A549 (cell line): ENCODE results near the gene SYNPO2. TPM values are rescaled to one million over a fixed set of nuclear protein-coding genes. Genes with fewer than 3 reads are reported as not detected.

ENCODE experiments used
- ATAC-seq, 2 experiments: fragments of 200-7000 bp in 1 of 2; fragments of >200 bp in 1 of 2; cut with Nextera tagmentation in 1 of 2; cut with Tn5 transposase in 1 of 2; 3 replicates each; pipeline versions ENCODE4 v1.8.0 to v1.9.1; 2018 to 2020; ENCODE audit warnings: mild to moderate bottlenecking in 1 of 2, moderate library complexity in 1 of 2
- CTCF ChIA-PET: fragments of 300-600 bp; sonication (Branson Sonifier 250); formaldehyde crosslinking; extraction: SDS; loops from one replicate; lab custom pipeline; 2021; ENCODE audit warnings: antibody characterized with exemption, inconsistent platforms; lab: Yijun Ruan, JAX
- POLR2A ChIA-PET: fragments of 350-600 bp; formaldehyde crosslinking; extraction: SDS; loops from one replicate; lab custom pipeline; 2021; ENCODE audit warnings: antibody characterized with exemption, inconsistent platforms; lab: Yijun Ruan, JAX
- DNase-seq, 2 experiments: peaks; one replicate each; pipeline versions ENCODE4 v3.0.0 to v3.0.0-alpha.2; 2011 to 2016; ENCODE audit warnings: low read depth in 1 of 2, low spot score in 1 of 2
- FAIRE-seq: peaks from 2 replicates; lab custom pipeline; 2011; peaks lifted over from hg19 to GRCh38; lab: Jason Lieb, UNC
- H3K27ac ChIP-seq, 2 experiments: fragments of >200 bp; sonication (Bioruptor Twin); formaldehyde crosslinking; 3 replicates each; pipeline ENCODE4 v1.5.1; 2016 to 2017
- H3K4me1 ChIP-seq: fragments of >200 bp; sonication (Bioruptor Twin); formaldehyde crosslinking; 3 replicates; pipeline ENCODE4 v1.6.1; 2016
- H3K4me2 ChIP-seq: fragments of >200 bp; sonication (Bioruptor Twin); formaldehyde crosslinking; 3 replicates; pipeline ENCODE4 v1.6.1; 2016
- H3K4me3 ChIP-seq: fragments of >200 bp; sonication (Bioruptor Twin); formaldehyde crosslinking; 3 replicates; pipeline ENCODE4 v1.5.1; 2016
- H3K9me3 ChIP-seq: fragments of >200 bp; sonication (Bioruptor Twin); formaldehyde crosslinking; 3 replicates; pipeline ENCODE4 v1.6.1; 2016
- BCL3 ChIP-seq: fragments of >200 bp; sonication (Bioruptor Twin); formaldehyde crosslinking; IDR thresholded peaks from 3 replicates; pipeline ENCODE4 v1.6.1; 2016
- BHLHE40 ChIP-seq: IDR thresholded peaks from 2 replicates; pipeline ENCODE4 v1.6.1; 2012; ENCODE audit warnings: low read depth, low read length, inconsistent platforms
- CBX8 ChIP-seq: fragments of 200-600 bp; sonication (generic); IDR thresholded peaks from 2 replicates; pipeline ENCODE4 v1.6.1; 2016
- GATA3 ChIP-seq: IDR thresholded peaks from 2 replicates; pipeline ENCODE4 v1.6.1; 2012; ENCODE audit warnings: borderline replicate concordance
- HDAC2 ChIP-seq: fragments of 200-600 bp; sonication (generic); IDR thresholded peaks from 2 replicates; pipeline ENCODE4 v1.6.1; 2016
- HES2 ChIP-seq: fragments of >200 bp; sonication (Bioruptor Twin); formaldehyde crosslinking; IDR thresholded peaks from 2 replicates; pipeline ENCODE4 v1.6.1; 2016
- HOXB13 ChIP-seq: fragments of 250-450 bp; sonication (Bioruptor Pico); IDR thresholded peaks from 2 replicates; pipeline ENCODE4 v1.5.0; 2020; ENCODE audit warnings: low read depth, mild to moderate bottlenecking, moderate library complexity
- HOXB5 ChIP-seq: fragments of 250-450 bp; sonication (Bioruptor Pico); IDR thresholded peaks from 2 replicates; pipeline ENCODE4 v1.5.0; 2020; ENCODE audit warnings: mild to moderate bottlenecking, moderate library complexity
- JUN ChIP-seq, 2 experiments: fragments of >200 bp; sonication (Bioruptor Twin); formaldehyde crosslinking; IDR thresholded peaks; 2 replicates in 1 of 2; 3 replicates in 1 of 2; pipeline ENCODE4 v1.6.1; 2016 to 2017
- KDM1A ChIP-seq: fragments of 200-600 bp; sonication (generic); IDR thresholded peaks from 2 replicates; pipeline ENCODE4 v1.6.1; 2016; ENCODE audit warnings: low read depth, mild to moderate bottlenecking
- MYC ChIP-seq: IDR thresholded peaks from 2 replicates; pipeline ENCODE4 v1.6.1; 2012; ENCODE audit warnings: mild to moderate bottlenecking, inconsistent platforms, low read length, improper control_type of control experiment, borderline replicate concordance
- NFE2L2 ChIP-seq: fragments of 150-350 bp; conservative IDR thresholded peaks from 2 replicates; pipeline ENCODE4 v1.6.1; 2014; ENCODE audit warnings: low read length
- NPAS2 ChIP-seq: fragments of 250-450 bp; sonication (Bioruptor Pico); IDR thresholded peaks from 2 replicates; pipeline ENCODE4 v1.8.0; 2022; ENCODE audit warnings: mild to moderate bottlenecking, moderate library complexity, borderline replicate concordance
- PBX3 ChIP-seq: IDR thresholded peaks from 2 replicates; pipeline ENCODE4 v1.6.1; 2012
- PHF8 ChIP-seq: fragments of 200-600 bp; sonication (generic); IDR thresholded peaks from 2 replicates; pipeline ENCODE4 v1.6.1; 2016; ENCODE audit warnings: low read depth, mild to moderate bottlenecking, antibody characterized with exemption, moderate library complexity, borderline replicate concordance
- POLR2AphosphoS2 ChIP-seq: conservative IDR thresholded peaks from 2 replicates; pipeline ENCODE4 v1.6.1; 2012; ENCODE audit warnings: low read length, improper control_type of control experiment, inconsistent platforms
- RARB ChIP-seq: fragments of 250-450 bp; sonication (Bioruptor Pico); IDR thresholded peaks from 2 replicates; pipeline ENCODE4 v1.8.0; 2021; ENCODE audit warnings: mild to moderate bottlenecking, moderate library complexity
- REST ChIP-seq: fragments of 200-600 bp; sonication (generic); IDR thresholded peaks from 2 replicates; pipeline ENCODE4 v1.6.1; 2016; ENCODE audit warnings: antibody characterized with exemption, mild to moderate bottlenecking, moderate library complexity
- RNF2 ChIP-seq: fragments of 200-600 bp; sonication (generic); IDR thresholded peaks from 2 replicates; pipeline ENCODE4 v1.6.1; 2016; ENCODE audit warnings: low read depth, mild to moderate bottlenecking, antibody characterized with exemption, moderate library complexity, borderline replicate concordance
- SMC3 ChIP-seq: fragments of >200 bp; sonication (Bioruptor Twin); formaldehyde crosslinking; IDR thresholded peaks from 3 replicates; pipeline ENCODE4 v1.6.1; 2018; ENCODE audit warnings: inconsistent platforms
- ZC3H11A ChIP-seq: fragments of 450-650 bp; IDR thresholded peaks from 2 replicates; pipeline ENCODE4 v1.6.1; 2014; ENCODE audit warnings: antibody characterized with exemption, mild to moderate bottlenecking
- ZFP36 ChIP-seq: fragments of 450-650 bp; IDR thresholded peaks from 2 replicates; pipeline ENCODE4 v1.6.1; 2014; ENCODE audit warnings: borderline replicate concordance; ENCODE audit not compliant: partially characterized antibody
- WGBS: methylation state at CpG from one replicate; pipeline ENCODE4 v1.1.6; 2017; ENCODE audit errors: missing lambda C conversion rate; 5-methylcytosine and 5-hydroxymethylcytosine counted together
- polyA plus RNA-seq, 4 experiments: library from polyadenylated mRNA; depleted of rRNA in 3 of 4; stranded (reverse); fragments of >200 nt; fragmentation: RNase III in 1 of 4; extraction: RNeasy Plus Mini Kit Qiagen cat#74134 plus additional on column Dnase treatment in 1 of 4; gene quantifications; 2 replicates in 3 of 4; 3 replicates in 1 of 4; pipeline ENCODE4 v1.2.3, GENCODE V29; 2011 to 2017
- TF ChIP-seq, protein P1 (sequence below): fragments of >200 bp; sonication (Bioruptor Twin); formaldehyde crosslinking; IDR thresholded peaks from 3 replicates; pipeline ENCODE4 v1.5.1; 2016

Gene SYNPO2
- polyA plus RNA-seq, 2 of the 4 experiments (the other 2 are of a cell fraction), result 2.5 to 8.8 TPM

- DNase-seq, result no peak
- ChIA-PET POLR2A (no interaction called here), CTCF (no interaction called here)
- H3K27ac ChIP-seq, result peak overlapping the region; percentile 91 to 93
- ATAC-seq, result peak in 1 of 2 experiments; percentile 36; a peak in 3 of 6 replicates
- peaks cover 27% of the 10 kb centered on the region for H3K4me1 ChIP-seq
- peak overlapping the region; percentile 90 for H3K4me2 ChIP-seq
- H3K9me3 ChIP-seq, result no peaks in the 10 kb centered on the region
- peak overlapping the region; percentile 42 for H3K4me3 ChIP-seq
- TF ChIP-seq POLR2AphosphoS2 (no peak), PHF8 (no peak), PBX3 (no peak), HDAC2 (no peak), ZFP36 (no peak), KDM1A (no peak), ZC3H11A (no peak), REST (no peak), RARB (CRISPR knock-in tag) (no peak), HOXB13 (CRISPR knock-in tag) (no peak), HOXB5 (CRISPR knock-in tag) (no peak), GATA3 (no peak), BCL3 (no peak), CBX8 (no peak), JUN (IDR thresholded peaks at IDR 0.05) (no peak)
- TF ChIP-seq, protein P1, sequence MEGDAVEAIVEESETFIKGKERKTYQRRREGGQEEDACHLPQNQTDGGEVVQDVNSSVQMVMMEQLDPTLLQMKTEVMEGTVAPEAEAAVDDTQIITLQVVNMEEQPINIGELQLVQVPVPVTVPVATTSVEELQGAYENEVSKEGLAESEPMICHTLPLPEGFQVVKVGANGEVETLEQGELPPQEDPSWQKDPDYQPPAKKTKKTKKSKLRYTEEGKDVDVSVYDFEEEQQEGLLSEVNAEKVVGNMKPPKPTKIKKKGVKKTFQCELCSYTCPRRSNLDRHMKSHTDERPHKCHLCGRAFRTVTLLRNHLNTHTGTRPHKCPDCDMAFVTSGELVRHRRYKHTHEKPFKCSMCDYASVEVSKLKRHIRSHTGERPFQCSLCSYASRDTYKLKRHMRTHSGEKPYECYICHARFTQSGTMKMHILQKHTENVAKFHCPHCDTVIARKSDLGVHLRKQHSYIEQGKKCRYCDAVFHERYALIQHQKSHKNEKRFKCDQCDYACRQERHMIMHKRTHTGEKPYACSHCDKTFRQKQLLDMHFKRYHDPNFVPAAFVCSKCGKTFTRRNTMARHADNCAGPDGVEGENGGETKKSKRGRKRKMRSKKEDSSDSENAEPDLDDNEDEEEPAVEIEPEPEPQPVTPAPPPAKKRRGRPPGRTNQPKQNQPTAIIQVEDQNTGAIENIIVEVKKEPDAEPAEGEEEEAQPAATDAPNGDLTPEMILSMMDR, result no peak
- WGBS, result 5% methylated on average over 2 of the region's 2 CpGs
- FAIRE-seq, result no peak
These were observed 139.2 kb downstream of the SYNPO2 start for GRCh38 chr4:119027811-119028210.

DNA sequence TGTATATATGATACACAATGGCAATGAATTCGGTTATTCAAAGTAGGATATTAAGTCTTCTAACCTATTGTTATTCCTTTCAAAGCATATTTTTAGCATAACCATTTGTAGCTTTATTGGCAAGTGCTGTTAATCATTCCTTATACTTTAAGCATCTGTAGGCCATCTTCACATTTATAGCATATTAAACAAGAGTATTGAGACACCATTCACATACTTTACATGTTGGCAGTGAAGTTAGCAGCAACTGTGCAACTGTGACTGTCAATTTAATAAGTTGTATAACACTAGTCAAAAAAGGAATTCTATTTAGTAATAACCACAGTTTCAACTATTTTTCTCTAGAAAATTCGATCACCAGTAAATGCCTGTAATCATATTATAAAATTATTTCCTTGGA is 139.6 kb downstream of the SYNPO2 start:
- TF ChIP-seq ZC3H11A (no peak), NPAS2 (CRISPR knock-in tag) (no peak), SMC3 (no peak), NFE2L2 (no peak), HOXB5 (CRISPR knock-in tag) (no peak), HES2 (no peak), ZFP36 (no peak), BHLHE40 (no peak), MYC (no peak), RNF2 (no peak)
- FAIRE-seq (no peak), ATAC-seq (no peak), DNase-seq (no peak)
- POLR2A ChIA-PET, result no interaction called here
- WGBS, result 22% methylated on average over 2 of the region's 2 CpGs
- H3K4me1 ChIP-seq, result peaks cover 27% of the 10 kb centered on the region
- CTCF ChIA-PET, result no interaction called here
- peak overlapping the region in 1 of 2 experiments; percentile 91; a peak in 3 of 6 replicates for H3K27ac ChIP-seq
- H3K4me2 ChIP-seq, result peak overlapping the region; percentile 90
- H3K9me3 ChIP-seq, result no peaks in the 10 kb centered on the region
- peak overlapping the region; percentile 42 for H3K4me3 ChIP-seq
